Gastroesophageal sphincter (tissue), 3 donors: ENCODE measurements around the gene CPLX4.

Experiments
- CTCF ChIP-seq, 4 experiments: fragments of 200-600 bp in 2 of 4; fragments of 450-650 bp in 2 of 4; sonication (generic) in 1 of 4; IDR thresholded peaks; one replicate each; pipeline ENCODE4 v1.5.1; 2017 to 2019; ENCODE audit warnings: antibody characterized with exemption in 4 of 4, mild to moderate bottlenecking in 2 of 4, moderate library complexity in 2 of 4
- EP300 ChIP-seq: sonication (generic); formaldehyde crosslinking; IDR thresholded peaks from one replicate; pipeline ENCODE4 v1.6.1; 2017; ENCODE audit warnings: antibody characterized with exemption, mild to moderate bottlenecking
- POLR2A ChIP-seq, 2 donors: fragments of 450-650 bp; IDR thresholded peaks; one replicate each; pipeline ENCODE4 v1.6.1; 2017; ENCODE audit warnings: antibody characterized with exemption in 2 of 2, mild to moderate bottlenecking in 2 of 2, moderate library complexity in 1 of 2
- POLR2AphosphoS5 ChIP-seq: sonication (generic); formaldehyde crosslinking; IDR thresholded peaks from one replicate; pipeline ENCODE4 v1.6.1; 2017; ENCODE audit warnings: antibody characterized with exemption

GRCh38 chr18:59276047-59276446, 42.4 kb downstream of the CPLX4 start:
- TF ChIP-seq CTCF (IDR thresholded peaks at IDR 0.05) (no peak), POLR2A (IDR thresholded peaks at IDR 0.05) (no peak), POLR2AphosphoS5 (no peak), EP300 (no peak)
